Measurements from ENCODE around the gene SDF2L1.

DNA sequence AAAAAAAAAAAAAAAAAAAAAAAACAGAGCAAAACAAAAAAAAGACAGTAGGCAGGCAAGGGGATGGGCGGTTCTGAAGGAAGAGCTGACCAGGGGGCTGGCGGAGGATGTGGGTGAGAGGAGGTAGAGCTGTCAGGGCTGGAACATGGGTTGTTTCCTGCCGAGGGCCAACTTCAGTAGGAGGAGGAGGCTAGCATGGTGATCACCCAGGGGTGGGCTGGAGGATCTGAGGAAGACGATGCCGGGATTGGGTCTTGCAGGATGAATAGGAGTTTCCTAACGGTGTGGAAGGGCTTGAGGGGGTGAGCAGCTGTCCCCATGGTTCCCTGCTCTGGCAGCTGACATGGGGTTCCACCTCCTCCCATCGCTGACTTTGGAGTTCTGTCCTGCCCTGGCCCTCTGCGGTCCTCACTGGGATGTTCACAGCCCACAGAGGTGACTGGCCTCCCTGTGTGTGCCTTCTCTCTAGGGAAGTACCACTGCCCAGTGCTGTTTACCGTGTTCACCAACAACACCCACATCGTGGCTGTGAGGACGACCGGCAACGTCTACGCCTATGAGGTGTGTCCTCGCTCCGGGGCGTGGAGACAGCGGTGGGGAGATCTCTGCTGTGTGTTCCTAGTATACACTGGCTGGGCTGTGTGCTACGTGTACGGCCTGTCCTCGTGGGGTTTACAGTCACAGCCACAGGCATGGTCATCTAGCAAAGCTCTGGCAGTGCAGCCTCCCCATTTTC is 38.9 kb downstream of the SDF2L1 start:
- TF ChIP-seq CTCF (IDR thresholded peaks at IDR 0.05): no peak
- TF ChIP-seq POLR2A (IDR thresholded peaks at IDR 0.05): no peak
